Common myeloid progenitor, CD34-positive (primary cell): Measurements from ENCODE around the gene VDR.

ENCODE experiments used
- CTCF ChIA-PET: fragments of 350-600 bp; sonication (Branson Sonifier 250); formaldehyde crosslinking; loops from one replicate; lab custom pipeline; 2021; ENCODE audit warnings: antibody characterized with exemption; lab: Charles Lee
- POLR2A ChIA-PET: fragments of 350-600 bp; sonication (Branson Sonifier 250); formaldehyde crosslinking; loops from one replicate; lab custom pipeline; 2021; ENCODE audit warnings: antibody characterized with exemption; lab: Charles Lee
- DNase-seq, 3 donors: peaks; one replicate each; pipeline versions ENCODE4 v3.0.0 to v3.0.0-alpha.2; 2013
- H3K27ac ChIP-seq, 2 experiments: 1 replicate in 1 of 2; 2 replicates in 1 of 2; pipeline ENCODE4 v1.7.0; 2013; ENCODE audit warnings: inconsistent platforms in 2 of 2, low read length in 2 of 2, mild to moderate bottlenecking in 2 of 2, low read depth in 1 of 2, moderate library complexity in 1 of 2; ENCODE audit not compliant: severe bottlenecking in 2 of 2, insufficient read depth in 1 of 2, poor library complexity in 1 of 2
- H3K27me3 ChIP-seq, 5 experiments: replicated peaks in 2 of 5; 1 replicate in 3 of 5; 2 replicates in 2 of 5; pipeline versions ENCODE4 v1.6.1 to v1.7.0; 2013; ENCODE audit warnings: low read length in 4 of 5, mild to moderate bottlenecking in 2 of 5, moderate library complexity in 2 of 5, inconsistent platforms in 1 of 5; ENCODE audit not compliant: insufficient read depth in 5 of 5, control insufficient read depth in 4 of 5
- H3K36me3 ChIP-seq, 4 experiments: 1 replicate in 2 of 4; 2 replicates in 2 of 4; pipeline versions ENCODE4 v1.6.1 to v1.7.0; 2013; ENCODE audit warnings: low read length in 3 of 4, control low read depth in 1 of 4, mild to moderate bottlenecking in 1 of 4; ENCODE audit not compliant: control insufficient read depth in 4 of 4, insufficient read depth in 4 of 4
- H3K4me1 ChIP-seq, 4 experiments: 1 replicate in 3 of 4; 2 replicates in 1 of 4; pipeline versions ENCODE4 v1.6.1 to v1.7.1; 2013; ENCODE audit warnings: low read length in 3 of 4, mild to moderate bottlenecking in 3 of 4, control low read depth in 1 of 4, inconsistent platforms in 1 of 4, moderate library complexity in 1 of 4; ENCODE audit not compliant: control insufficient read depth in 4 of 4, insufficient read depth in 4 of 4; ENCODE audit errors: control extremely low read depth in 1 of 4
- H3K4me3 ChIP-seq, 7 experiments: 1 replicate in 4 of 7; 2 replicates in 3 of 7; pipeline versions ENCODE4 v1.5.1 to v1.7.0; 2013; ENCODE audit warnings: mild to moderate bottlenecking in 7 of 7, low read length in 6 of 7, moderate library complexity in 6 of 7, inconsistent platforms in 2 of 7, low read depth in 2 of 7, control low read depth in 1 of 7; ENCODE audit not compliant: insufficient read depth in 4 of 7, control insufficient read depth in 1 of 7; ENCODE audit errors: extremely low read depth in 1 of 7
- H3K9me3 ChIP-seq, 5 experiments: 1 replicate in 4 of 5; 2 replicates in 1 of 5; pipeline versions ENCODE4 v1.6.1 to v1.7.1; 2013; ENCODE audit warnings: low read length in 4 of 5, mild to moderate bottlenecking in 2 of 5, inconsistent platforms in 1 of 5, low read depth in 1 of 5, moderate library complexity in 1 of 5; ENCODE audit not compliant: control insufficient read depth in 4 of 5, insufficient read depth in 2 of 5; ENCODE audit errors: control extremely low read depth in 1 of 5
- WGBS: methylation state at CpG from one replicate; pipeline ENCODE4 v1.1.5; 2013; ENCODE audit not compliant: insufficient coverage; 5-methylcytosine and 5-hydroxymethylcytosine counted together

The VDR gene

DNA sequence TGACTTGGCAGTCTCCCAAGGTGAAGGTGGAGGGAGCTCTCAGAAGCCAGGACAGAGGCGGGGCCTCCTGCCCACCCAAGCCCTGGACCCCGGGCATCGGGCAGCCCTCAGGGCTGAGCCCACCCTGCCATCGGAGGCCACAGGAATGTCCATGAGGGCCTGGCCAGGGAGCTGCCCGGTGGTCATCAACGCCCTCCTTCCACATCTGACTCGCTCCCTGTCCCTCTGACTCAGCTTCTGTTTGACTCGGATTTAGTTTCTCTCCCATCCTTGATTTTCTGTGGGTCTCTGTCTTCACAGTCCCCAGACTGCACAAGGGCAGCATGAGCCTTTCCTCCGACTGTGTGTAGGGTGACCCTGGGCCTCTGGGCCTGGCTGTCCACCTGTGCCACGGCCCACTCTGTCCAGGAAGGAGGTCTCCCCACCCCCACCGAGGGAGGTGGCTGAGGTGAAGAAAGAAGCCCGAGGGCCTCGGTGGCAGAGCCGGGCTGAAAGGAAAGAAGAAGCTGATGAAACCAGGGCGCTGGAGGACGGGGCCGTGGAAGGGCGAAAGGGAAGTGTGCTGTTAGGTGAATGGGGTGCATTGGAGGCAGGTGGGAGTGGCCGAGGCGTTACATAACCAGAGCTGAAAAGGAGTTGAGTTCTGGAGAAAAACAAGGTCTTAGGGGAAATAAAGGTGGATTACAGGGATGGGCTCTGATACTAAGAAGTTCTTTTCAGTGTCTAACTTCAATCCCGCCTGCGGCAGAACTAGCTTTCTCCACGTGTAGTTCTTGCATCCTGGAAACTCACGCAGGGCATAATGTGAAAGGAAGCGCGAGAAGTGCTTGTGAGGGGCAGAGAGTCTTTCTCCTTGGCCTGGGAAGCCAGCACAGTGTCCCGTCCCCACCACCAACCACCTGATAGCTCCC, 41.9 kb upstream of the VDR start:
- H3K27ac ChIP-seq, result no peak overlapping the region
- CTCF ChIA-PET, result interaction anchor here (0.5 to 1.7 kb wide), 16 partner anchors 11 to 242 kb away, joined by 3 to 9 read pairs (median 3); partner anchors contain the start of gene VDR
- H3K4me1 ChIP-seq, result peaks cover 2 to 21% (median 15%) of the 10 kb centered on the region in 4 experiments
- H3K27me3 ChIP-seq, result peaks cover 0 to 10% (median 2%) of the 10 kb centered on the region in 5 experiments
- POLR2A ChIA-PET, result interaction anchor here (1.3 kb wide), 1 partner anchor 8 kb away, joined by 3 read pairs; no protein-coding TSS in a partner anchor
- peak overlapping the region in 3 of 7 experiments; percentile 0 to 26 (median 10) for H3K4me3 ChIP-seq
- 48% methylated on average over 24 of the region's 27 CpGs for WGBS
- H3K9me3 ChIP-seq, result no peaks in the 10 kb centered on the region
- peak; percentile 31 to 73 (median 68) for DNase-seq
- H3K36me3 ChIP-seq, result no peaks in the 10 kb centered on the region

DNA sequence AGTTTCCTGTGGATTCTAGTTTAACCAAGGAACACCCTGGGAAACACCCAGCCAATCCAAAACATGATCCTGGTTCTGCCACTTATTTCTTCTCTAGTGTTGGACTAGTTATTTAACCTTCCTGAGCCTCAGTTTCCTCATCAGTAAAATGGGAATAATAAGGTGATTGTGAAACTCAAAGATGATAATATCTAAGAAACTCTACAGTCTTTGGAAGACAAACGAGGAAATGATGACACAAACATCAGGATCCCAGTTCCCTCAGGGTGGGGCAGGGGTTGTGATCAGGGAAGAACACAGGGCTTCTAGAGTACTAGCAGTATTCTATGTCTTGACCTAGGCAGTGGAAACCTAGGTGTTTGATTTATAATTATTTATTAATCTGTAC, 40.5 kb upstream of the VDR start:
- POLR2A ChIA-PET, result interaction anchor here (0.5 kb wide), 1 partner anchor 430 kb away, joined by 3 read pairs; no protein-coding TSS in a partner anchor
- peaks cover 2 to 21% (median 15%) of the 10 kb centered on the region in 4 experiments for H3K4me1 ChIP-seq

DNA sequence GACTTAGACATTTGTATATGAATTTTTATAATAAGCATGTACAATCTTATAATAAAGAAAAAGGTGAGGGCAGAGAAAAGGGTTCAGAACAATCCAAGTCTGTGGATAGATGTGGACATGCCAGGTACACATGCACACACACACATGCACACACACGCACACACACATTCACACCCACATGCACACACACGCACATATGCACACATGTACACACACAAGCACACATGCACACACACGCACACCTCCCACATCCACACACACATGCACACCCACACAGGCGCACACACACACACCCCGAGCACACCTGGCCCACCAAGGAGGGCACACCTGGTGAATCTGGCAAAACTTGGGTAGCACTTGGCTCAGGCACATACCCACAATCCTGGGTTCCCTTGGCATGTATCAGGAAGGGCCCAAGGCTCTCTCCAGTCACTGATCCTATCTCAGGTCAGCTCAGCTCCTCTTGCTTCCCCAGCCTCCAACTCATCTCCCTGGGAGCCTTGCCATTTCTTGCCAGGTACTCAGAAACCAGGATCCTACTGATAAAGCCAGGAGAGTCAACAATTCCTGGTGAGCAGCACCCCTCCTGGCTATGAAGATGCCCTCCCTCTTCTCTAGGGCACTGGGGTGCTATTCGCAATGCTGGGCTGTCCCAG, 40.0 kb upstream of the VDR start:
- ChIA-PET CTCF (interaction anchor here (1.1 kb wide), 1 partner anchor 40 kb away, joined by 3 read pairs; the partner anchor contains the start of gene VDR), POLR2A (interaction anchor here (0.5 kb wide), 1 partner anchor 430 kb away, joined by 3 read pairs; no protein-coding TSS in a partner anchor)
- H3K27ac ChIP-seq, result no peak overlapping the region
- no peaks in the 10 kb centered on the region for H3K9me3 ChIP-seq
- DNase-seq, result no peak
- no peak overlapping the region for H3K4me3 ChIP-seq
- H3K4me1 ChIP-seq, result peaks cover 2 to 21% (median 15%) of the 10 kb centered on the region in 4 experiments
- peaks cover 0 to 10% (median 2%) of the 10 kb centered on the region in 5 experiments for H3K27me3 ChIP-seq
- WGBS, result 96% methylated on average over 4 of the region's 6 CpGs
- H3K36me3 ChIP-seq, result no peaks in the 10 kb centered on the region

More for the DNA sequence above, 40.5 kb upstream of the VDR start:
- H3K9me3 ChIP-seq, result no peaks in the 10 kb centered on the region
- no peak overlapping the region for H3K27ac ChIP-seq
- DNase-seq, result no peak
- no CpG with 5 or more reads among the region's 1 CpG for WGBS
- H3K36me3 ChIP-seq, result no peaks in the 10 kb centered on the region
- no peak overlapping the region for H3K4me3 ChIP-seq
- H3K27me3 ChIP-seq, result peaks cover 0 to 10% (median 2%) of the 10 kb centered on the region in 5 experiments
- CTCF ChIA-PET, result no interaction called here

DNA sequence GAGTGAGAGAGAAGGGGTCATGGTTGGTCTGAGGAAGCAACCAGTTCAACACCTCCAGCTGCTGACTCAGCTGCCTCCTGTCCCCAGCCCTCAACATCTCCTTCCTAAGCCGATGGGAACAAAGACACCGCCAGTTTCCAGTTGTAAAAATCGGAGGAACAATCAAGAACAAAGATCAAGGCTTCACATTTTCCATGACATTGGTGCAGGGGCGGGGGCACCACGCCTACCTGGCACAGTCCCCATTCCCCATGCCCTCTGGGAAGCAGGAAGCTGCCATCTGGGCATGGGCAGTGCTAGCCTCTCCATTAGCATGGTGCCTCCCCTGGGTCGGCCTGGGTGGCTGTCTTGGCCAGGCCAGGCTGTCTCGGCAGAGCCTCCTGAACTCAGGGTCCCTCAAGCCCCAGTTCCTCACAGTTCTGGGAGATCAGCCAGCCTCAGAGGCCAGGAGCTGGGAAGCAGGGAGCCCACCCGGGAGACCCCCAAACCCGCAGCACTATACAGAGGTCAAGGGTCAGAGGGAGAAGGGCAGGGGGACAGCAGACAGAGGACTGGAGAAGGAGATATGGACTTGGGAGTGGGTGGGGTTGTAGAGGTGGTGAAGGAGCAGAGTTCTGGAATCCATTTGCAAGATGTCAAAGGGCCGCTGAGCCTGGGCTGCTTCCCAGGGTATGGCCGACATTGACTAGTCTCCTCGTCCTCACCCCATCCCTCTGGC, 39.0 kb upstream of the VDR start:
- no peak overlapping the region for H3K27ac ChIP-seq
- POLR2A ChIA-PET, result no interaction called here
- no peaks in the 10 kb centered on the region for H3K36me3 ChIP-seq
- no peak overlapping the region for H3K4me3 ChIP-seq
- H3K9me3 ChIP-seq, result no peaks in the 10 kb centered on the region
- H3K4me1 ChIP-seq, result peaks cover 2 to 19% (median 13%) of the 10 kb centered on the region in 4 experiments
- CTCF ChIA-PET, result interaction anchor here (1.1 kb wide), 1 partner anchor 39 kb away, joined by 3 read pairs; the partner anchor contains the start of gene VDR
- 95% methylated on average over 11 of the region's 12 CpGs for WGBS
- no peak for DNase-seq
- peaks cover 0 to 10% (median 2%) of the 10 kb centered on the region in 5 experiments for H3K27me3 ChIP-seq

DNA sequence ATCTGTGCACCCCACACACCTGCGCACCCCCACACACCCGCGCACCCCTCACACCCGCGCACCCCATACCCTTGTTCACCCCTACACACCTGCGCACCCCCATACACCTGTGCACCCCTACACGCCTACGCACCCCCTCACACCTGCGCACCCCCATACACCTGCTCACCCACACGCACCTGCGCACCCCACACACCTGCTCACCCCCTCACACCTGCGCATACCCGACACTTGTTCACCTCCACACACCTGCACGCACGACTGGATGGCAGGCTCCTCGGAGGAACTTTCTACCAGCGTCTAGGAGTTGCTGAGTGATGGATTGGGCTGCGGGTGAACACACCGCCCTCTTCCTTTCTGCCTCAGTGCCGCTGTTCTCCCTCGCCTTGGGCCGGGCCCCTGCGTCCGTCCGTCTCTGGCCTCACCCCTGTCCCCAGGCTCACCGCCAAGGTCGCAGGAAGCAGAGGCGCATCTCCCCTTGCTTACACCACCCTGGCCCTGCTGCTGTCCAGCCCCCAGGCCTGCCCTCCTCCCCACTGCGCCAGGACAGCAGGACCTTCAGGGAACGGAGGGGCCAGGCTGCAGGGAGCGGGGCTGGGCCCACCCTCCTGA, 37.9 kb upstream of the VDR start:
- 79% methylated on average over 18 of the region's 31 CpGs for WGBS
- H3K4me1 ChIP-seq, result peaks cover 2 to 19% (median 13%) of the 10 kb centered on the region in 4 experiments
- ChIA-PET POLR2A (no interaction called here), CTCF (interaction anchor here (1.3 kb wide), 1 partner anchor 49 kb away, joined by 3 read pairs; no protein-coding TSS in a partner anchor)
- peaks cover 0 to 10% (median 2%) of the 10 kb centered on the region in 5 experiments for H3K27me3 ChIP-seq
- DNase-seq, result no peak
- no peaks in the 10 kb centered on the region for H3K9me3 ChIP-seq
- H3K27ac ChIP-seq, result no peak overlapping the region
- H3K36me3 ChIP-seq, result no peaks in the 10 kb centered on the region
- H3K4me3 ChIP-seq, result no peak overlapping the region
